GM21447 (cell line): ENCODE data around the gene ASNSD1.

Experiments
- ATAC-seq: cut with Tn5 transposase; IDR thresholded peaks from one replicate; pipeline ENCODE4 v1.9.1; 2021; ENCODE audit not compliant: unreplicated experiment

The ASNSD1 gene

GRCh38 chr2:189661148-189661956 is at the start of gene ASNSD1:
Gene ASNSD1 (plus strand): TSS chr2:189661459. CDS start chr2:189666133, 4,674 bp downstream.
- peak; percentile 94 for ATAC-seq

- no peak for ATAC-seq
These were observed 48.1 kb upstream of the ASNSD1 start for GRCh38 chr2:189613077-189613636.

- ATAC-seq = no peak
These were observed 47.4 kb upstream of the ASNSD1 start for GRCh38 chr2:189613650-189614420.

GRCh38 chr2:189614585-189614984 is 46.7 kb upstream of the ASNSD1 start:
- no peak for ATAC-seq

- ATAC-seq = no peak
These were observed 43.1 kb upstream of the ASNSD1 start for GRCh38 chr2:189618197-189618596.

- no peak for ATAC-seq
These were observed 39.5 kb upstream of the ASNSD1 start for GRCh38 chr2:189621781-189622180.

GRCh38 chr2:189623049-189623448 is 38.2 kb upstream of the ASNSD1 start:
- ATAC-seq = no peak

- ATAC-seq = no peak
These were observed 36.5 kb upstream of the ASNSD1 start for GRCh38 chr2:189624648-189625355.

- no peak for ATAC-seq
These were observed 35.6 kb upstream of the ASNSD1 start for GRCh38 chr2:189625636-189626035.

- no peak for ATAC-seq
These were observed 33.5 kb upstream of the ASNSD1 start for GRCh38 chr2:189627789-189628188.

GRCh38 chr2:189628817-189629530 is 32.3 kb upstream of the ASNSD1 start:
- no peak for ATAC-seq

- ATAC-seq = no peak
These were observed 31.5 kb upstream of the ASNSD1 start for GRCh38 chr2:189629531-189630453.

- ATAC-seq = no peak
These were observed 29.4 kb upstream of the ASNSD1 start for GRCh38 chr2:189631849-189632248.

- ATAC-seq = no peak
These were observed 27.9 kb upstream of the ASNSD1 start for GRCh38 chr2:189633392-189633811.

GRCh38 chr2:189635353-189635752 is 25.9 kb upstream of the ASNSD1 start:
- no peak for ATAC-seq

GRCh38 chr2:189638301-189639006 is 22.8 kb upstream of the ASNSD1 start:
- ATAC-seq = no peak

GRCh38 chr2:189639007-189639609 is 22.2 kb upstream of the ASNSD1 start:
- ATAC-seq = no peak

- no peak for ATAC-seq
These were observed 20.3 kb upstream of the ASNSD1 start for GRCh38 chr2:189641002-189641401.
